ENCODE data around the gene CLDN24.
A peak's percentile ranks its signal among the peaks of the same experiment; 100 is the strongest.

Gene CLDN24

GRCh38 chr4:183289688-183290087 is 32.5 kb downstream of the CLDN24 start:
- TF ChIP-seq CTCF (conservative IDR thresholded peaks at IDR 0.05; ENCODE audit: control insufficient read depth, insufficient read depth, low read depth, low read length) = no peak
- peak; percentile 14 for DNase-seq (ENCODE audit: low read depth)
- no peak overlapping the region for H3K4me3 ChIP-seq (ENCODE audit: control insufficient read depth, low read depth, low read length)

- no peak overlapping the region for H3K4me3 ChIP-seq (ENCODE audit: control insufficient read depth, low read depth, low read length)
- no peak for DNase-seq (ENCODE audit: low read depth)
- no peak for TF ChIP-seq CTCF (conservative IDR thresholded peaks at IDR 0.05; ENCODE audit: control insufficient read depth, insufficient read depth, low read depth, low read length)
These were observed 33.3 kb downstream of the CLDN24 start for GRCh38 chr4:183288955-183289354.

GRCh38 chr4:183287677-183288076 is 34.5 kb downstream of the CLDN24 start:
- H3K4me3 ChIP-seq (ENCODE audit: control insufficient read depth, low read depth, low read length) = no peak overlapping the region
- DNase-seq (ENCODE audit: low read depth) = no peak
- TF ChIP-seq CTCF (conservative IDR thresholded peaks at IDR 0.05; ENCODE audit: control insufficient read depth, insufficient read depth, low read depth, low read length) = no peak

GRCh38 chr4:183287309-183287659 is 34.9 kb downstream of the CLDN24 start:
- no peak for DNase-seq (ENCODE audit: low read depth)

GRCh38 chr4:183286590-183287308 is 35.5 kb downstream of the CLDN24 start:
- no peak overlapping the region for H3K4me3 ChIP-seq (ENCODE audit: control insufficient read depth, low read depth, low read length)
- TF ChIP-seq CTCF (conservative IDR thresholded peaks at IDR 0.05; ENCODE audit: control insufficient read depth, insufficient read depth, low read depth, low read length) = no peak

More at GRCh38 chr4:183287309-183287659, 34.9 kb downstream of the CLDN24 start:
- no peak overlapping the region for H3K4me3 ChIP-seq (ENCODE audit: control insufficient read depth, low read depth, low read length)
- TF ChIP-seq CTCF (conservative IDR thresholded peaks at IDR 0.05; ENCODE audit: control insufficient read depth, insufficient read depth, low read depth, low read length) = no peak

GRCh38 chr4:183285886-183286285 is 36.3 kb downstream of the CLDN24 start:
- H3K4me3 ChIP-seq (ENCODE audit: control insufficient read depth, low read depth, low read length) = no peak overlapping the region
- no peak for DNase-seq (ENCODE audit: low read depth)
- TF ChIP-seq CTCF (conservative IDR thresholded peaks at IDR 0.05; ENCODE audit: control insufficient read depth, insufficient read depth, low read depth, low read length) = no peak

More at GRCh38 chr4:183286590-183287308, 35.5 kb downstream of the CLDN24 start:
- no peak for DNase-seq (ENCODE audit: low read depth)

Measured in fibroblast of mammary gland (primary cell).